Forelimb muscle (tissue), 1 donor: Measurements from ENCODE around the gene SMIM17. TPM values are rescaled to one million over a fixed set of nuclear protein-coding genes. Genes with fewer than 3 reads are reported as not detected.
"Not testable (repeated sequence)": the region's sequence is repeated elsewhere in the genome, so short reads cannot be mapped to it uniquely, and the experiment has no call there.

ENCODE experiments used
- DNase-seq: peaks from one replicate; pipeline ENCODE4 v3.0.0-alpha.2; 2013; ENCODE audit warnings: low read depth
- polyA plus RNA-seq: library from polyadenylated mRNA; unstranded; fragments of 120-200 nt; gene quantifications from one replicate; pipeline ENCODE4 v1.2.1, GENCODE V29; 2013; ENCODE audit not compliant: insufficient read length

Gene SMIM17
- polyA plus RNA-seq, 1 donor = 1.7 TPM

GRCh38 chr19:56660381-56661107 lies 17.6 kb downstream of the SMIM17 start:
- no peak for DNase-seq

- no peak for DNase-seq
These were observed 18.3 kb downstream of the SMIM17 start for GRCh38 chr19:56661248-56661647.

- DNase-seq = no peak
These were observed 21.1 kb downstream of the SMIM17 start for GRCh38 chr19:56663931-56664500.

GRCh38 chr19:56664511-56664910 lies 21.6 kb downstream of the SMIM17 start:
- no peak for DNase-seq

GRCh38 chr19:56667311-56667870 lies 24.4 kb downstream of the SMIM17 start:
- no peak for DNase-seq

- DNase-seq = no peak
These were observed 25.7 kb downstream of the SMIM17 start for GRCh38 chr19:56668676-56669075.

- no peak for DNase-seq
These were observed 27.5 kb downstream of the SMIM17 start for GRCh38 chr19:56670401-56670960.

GRCh38 chr19:56670961-56671612 lies 28.1 kb downstream of the SMIM17 start:
- no peak for DNase-seq

- DNase-seq = peak; percentile 88
These were observed 28.6 kb downstream of the SMIM17 start, which contains the start of gene ZNF835 for GRCh38 chr19:56671613-56671994. ZNF835 (minus strand) TSS chr19:56671757; CDS start chr19:56665198, 6,559 bp downstream.

GRCh38 chr19:56672610-56673009 lies 29.7 kb downstream of the SMIM17 start:
- not testable (repeated sequence) for DNase-seq

- DNase-seq = no peak
These were observed 35.2 kb downstream of the SMIM17 start for GRCh38 chr19:56678205-56678604.

- DNase-seq = no peak
These were observed 38.7 kb downstream of the SMIM17 start for GRCh38 chr19:56681702-56682101.

GRCh38 chr19:56683116-56683515 lies 40.2 kb downstream of the SMIM17 start:
- no peak for DNase-seq

GRCh38 chr19:56687031-56687430 lies 44.1 kb downstream of the SMIM17 start:
- DNase-seq = no peak

GRCh38 chr19:56689198-56689597 lies 46.2 kb downstream of the SMIM17 start:
- DNase-seq = no peak

GRCh38 chr19:56690670-56691069 lies 47.7 kb downstream of the SMIM17 start:
- no peak for DNase-seq

GRCh38 chr19:56692206-56692895 lies 49.4 kb downstream of the SMIM17 start:
- no peak for DNase-seq

GRCh38 chr19:56699552-56699951 lies 56.6 kb downstream of the SMIM17 start:
- DNase-seq = no peak

GRCh38 chr19:56701895-56702294 lies 58.9 kb downstream of the SMIM17 start:
- DNase-seq = no peak

- no peak for DNase-seq
These were observed 63.0 kb downstream of the SMIM17 start for GRCh38 chr19:56705939-56706338.
